H9 (cell line): ENCODE data around the gene ISL1. TPM values are rescaled to one million over a fixed set of nuclear protein-coding genes. Genes with fewer than 3 reads are reported as not detected.

Source experiments
- DNase-seq: peaks from one replicate; pipeline ENCODE4 v3.0.0-alpha.2; 2017
- H2AFZ ChIP-seq: one replicate; pipeline ENCODE4 v1.6.1; 2013; ENCODE audit warnings: mild to moderate bottlenecking, low read length, control low read depth, moderate library complexity
- H2AK5ac ChIP-seq: 2 replicates; pipeline ENCODE4 v1.6.1; 2013; ENCODE audit warnings: low read length, control low read depth, mixed read lengths; ENCODE audit not compliant: insufficient read length
- H2BK120ac ChIP-seq: one replicate; pipeline ENCODE4 v1.6.1; 2013; ENCODE audit warnings: low read depth, mild to moderate bottlenecking, low read length, control low read depth, inconsistent platforms; ENCODE audit not compliant: poor library complexity, severe bottlenecking
- H2BK12ac ChIP-seq: 2 replicates; pipeline ENCODE4 v1.6.1; 2013; ENCODE audit warnings: low read length, control low read depth, mixed read lengths, low read depth; ENCODE audit not compliant: insufficient read length
- H2BK15ac ChIP-seq: 2 replicates; pipeline ENCODE4 v1.6.1; 2013; ENCODE audit warnings: low read depth, low read length, control low read depth
- H2BK20ac ChIP-seq: one replicate; pipeline ENCODE4 v1.6.1; 2013; ENCODE audit warnings: low read depth, mild to moderate bottlenecking, low read length, control low read depth, inconsistent platforms; ENCODE audit not compliant: poor library complexity, severe bottlenecking
- H2BK5ac ChIP-seq: 2 replicates; pipeline ENCODE4 v1.6.1; 2013; ENCODE audit warnings: low read length, control low read depth, mixed read lengths; ENCODE audit not compliant: insufficient read length
- H3K14ac ChIP-seq: 2 replicates; pipeline ENCODE4 v1.6.1; 2013; ENCODE audit warnings: low read length, control low read depth; ENCODE audit not compliant: insufficient read depth
- H3K18ac ChIP-seq: 2 replicates; pipeline ENCODE4 v1.6.1; 2013; ENCODE audit warnings: low read depth, mild to moderate bottlenecking, mixed read lengths, low read length, control low read depth; ENCODE audit not compliant: insufficient read length
- H3K23ac ChIP-seq: 2 replicates; pipeline ENCODE4 v1.6.1; 2013; ENCODE audit warnings: low read length, control low read depth, mixed read lengths, low read depth; ENCODE audit not compliant: insufficient read length
- H3K23me2 ChIP-seq: 2 replicates; pipeline ENCODE4 v1.6.1; 2013; ENCODE audit warnings: low read depth, mild to moderate bottlenecking, mixed read lengths, low read length, control low read depth; ENCODE audit not compliant: insufficient read length, poor library complexity, severe bottlenecking
- H3K27ac ChIP-seq: 2 replicates; pipeline ENCODE4 v1.5.1; 2013; ENCODE audit warnings: low read length, control low read depth, mixed read lengths, low read depth; ENCODE audit not compliant: insufficient read length
- H3K27me3 ChIP-seq: 2 replicates; pipeline ENCODE4 v1.6.1; 2013; ENCODE audit warnings: low read length, control low read depth, inconsistent platforms; ENCODE audit not compliant: insufficient read depth
- H3K4ac ChIP-seq: 2 replicates; pipeline ENCODE4 v1.6.1; 2013; ENCODE audit warnings: low read depth, mild to moderate bottlenecking, control low read depth, inconsistent platforms, low read length, moderate library complexity
- H3K4me1 ChIP-seq: 2 replicates; pipeline ENCODE4 v1.6.1; 2013; ENCODE audit warnings: low read length, control low read depth, inconsistent platforms; ENCODE audit not compliant: insufficient read depth
- H3K4me2 ChIP-seq: 2 replicates; pipeline ENCODE4 v1.6.1; 2013; ENCODE audit warnings: low read length, control low read depth, mixed read lengths; ENCODE audit not compliant: insufficient read length, insufficient read depth
- H3K56ac ChIP-seq: 2 replicates; pipeline ENCODE4 v1.6.1; 2013; ENCODE audit warnings: low read depth, mild to moderate bottlenecking, mixed read lengths, low read length, control low read depth; ENCODE audit not compliant: insufficient read length
- H3K79me1 ChIP-seq: 2 replicates; pipeline ENCODE4 v1.6.1; 2013; ENCODE audit warnings: low read depth, mild to moderate bottlenecking, moderate library complexity, low read length, control low read depth, inconsistent platforms; ENCODE audit not compliant: insufficient read depth, poor library complexity, severe bottlenecking
- H3K79me2 ChIP-seq: 2 replicates; pipeline ENCODE4 v1.6.1; 2013; ENCODE audit warnings: low read length, control low read depth, inconsistent platforms; ENCODE audit not compliant: insufficient read depth
- H3K9ac ChIP-seq: 2 replicates; pipeline ENCODE4 v1.6.1; 2013; ENCODE audit warnings: low read length, control low read depth, mixed read lengths; ENCODE audit not compliant: insufficient read length; ENCODE audit errors: extremely low read depth
- H3K9me3 ChIP-seq: one replicate; pipeline ENCODE4 v1.6.1; 2013; ENCODE audit warnings: low read depth, low read length, inconsistent platforms; ENCODE audit not compliant: control insufficient read depth
- H3T11ph ChIP-seq: one replicate; pipeline ENCODE4 v1.6.1; 2013; ENCODE audit warnings: mild to moderate bottlenecking, low read length, control low read depth, inconsistent platforms
- H4K20me1 ChIP-seq: one replicate; pipeline ENCODE4 v1.6.1; 2013; ENCODE audit not compliant: control insufficient read depth, insufficient read length, insufficient read depth
- H4K5ac ChIP-seq: 2 replicates; pipeline ENCODE4 v1.6.1; 2013; ENCODE audit warnings: low read depth, mild to moderate bottlenecking, mixed read lengths, low read length, control low read depth; ENCODE audit not compliant: insufficient read length
- H4K8ac ChIP-seq: replicated peaks from 2 replicates; pipeline ENCODE4 v1.6.1; 2013; ENCODE audit warnings: low read length, control low read depth, mixed read lengths, low read depth; ENCODE audit not compliant: insufficient read length
- H4K91ac ChIP-seq: 2 replicates; pipeline ENCODE4 v1.6.1; 2013; ENCODE audit warnings: low read depth, mild to moderate bottlenecking, moderate library complexity, mixed read lengths, low read length, control low read depth; ENCODE audit not compliant: insufficient read length
- H3K27ac Mint-ChIP-seq, 3 experiments: 2 replicates in 2 of 3; 3 replicates in 1 of 3; pipeline ENCODE4 v1.8.0; 2020 to 2021; ENCODE audit warnings: mixed read lengths in 3 of 3, mild to moderate bottlenecking in 1 of 3, moderate library complexity in 1 of 3
- H3K27me3 Mint-ChIP-seq: 2 replicates; pipeline ENCODE4 v1.8.0; 2021; ENCODE audit warnings: low read depth, mild to moderate bottlenecking, moderate library complexity, mixed read lengths
- H3K36me3 Mint-ChIP-seq, 3 experiments: 2 replicates in 2 of 3; 3 replicates in 1 of 3; pipeline ENCODE4 v1.8.0; 2020 to 2021; ENCODE audit warnings: low read depth in 3 of 3, mixed read lengths in 3 of 3; ENCODE audit not compliant: insufficient read depth in 1 of 3
- H3K4me1 Mint-ChIP-seq, 2 experiments: 2 replicates each; pipeline ENCODE4 v1.8.0; 2020; ENCODE audit warnings: mixed read lengths in 2 of 2
- H3K4me3 Mint-ChIP-seq, 2 experiments: 2 replicates in 1 of 2; 3 replicates in 1 of 2; pipeline ENCODE4 v1.8.0; 2020 to 2021; ENCODE audit warnings: mild to moderate bottlenecking in 2 of 2, mixed read lengths in 2 of 2, moderate library complexity in 1 of 2
- H3K9me3 Mint-ChIP-seq, 2 experiments: 2 replicates in 1 of 2; 3 replicates in 1 of 2; pipeline ENCODE4 v1.8.0; 2020; ENCODE audit warnings: mild to moderate bottlenecking in 2 of 2, mixed read lengths in 2 of 2, moderate library complexity in 1 of 2
- WGBS: extraction: QIAGEN DNeasy Blood & Tissue Kit; methylation state at CpG from one replicate; pipeline ENCODE4 v1.1.7; 2013; ENCODE audit warnings: missing lambda C conversion rate, low lambda C conversion rate, mixed read lengths; ENCODE audit not compliant: insufficient read length; ENCODE audit errors: extremely low coverage; 5-methylcytosine and 5-hydroxymethylcytosine counted together
- total RNA-seq: library from RNA; stranded (reverse); gene quantifications from 2 replicates; pipeline ENCODE4 v1.2.1, GENCODE V29; 2021
- TF ChIP-seq, protein P1 (sequence below): fragments of 200-600 bp; sonication (generic); conservative IDR thresholded peaks from 3 replicates; pipeline ENCODE4 v1.8.0; 2021; ENCODE audit warnings: antibody characterized with exemption, mild to moderate bottlenecking

The ISL1 gene
- total RNA-seq, 1 experiment from 2014 or later: not detected

DNA sequence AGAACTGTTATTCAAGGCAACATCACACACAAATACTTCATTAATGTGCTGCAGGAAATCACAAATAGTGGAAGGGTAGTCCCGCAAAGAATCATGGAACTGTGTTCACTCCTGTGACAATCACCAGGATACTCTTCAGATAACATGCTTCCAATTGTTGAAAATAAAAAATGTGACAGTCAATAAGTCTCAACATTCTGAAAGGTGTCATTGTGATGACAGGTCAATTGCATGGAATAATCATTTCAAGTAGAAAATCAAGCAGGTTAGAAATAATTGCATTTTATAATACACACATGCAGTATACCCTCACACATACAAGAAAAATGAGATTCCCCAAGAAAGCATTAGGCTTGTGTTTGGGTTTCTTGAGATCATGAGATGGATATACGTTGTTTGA lies 46.4 kb upstream of the ISL1 start:
- no peak overlapping the region for H4K5ac ChIP-seq
- Mint-ChIP-seq H3K9me3 (peaks cover 4 to 5% of the 10 kb centered on the region in 2 experiments; a peak in 3 of 5 replicates), H3K4me3 (no peak overlapping the region), H3K27ac (no peak overlapping the region), H3K36me3 (peaks cover 0 to 5% (median 0%) of the 10 kb centered on the region in 3 experiments; a peak in 2 of 7 replicates), H3K27me3 (no peaks in the 10 kb centered on the region), H3K4me1 (no peaks in the 10 kb centered on the region)
- H3K23me2 ChIP-seq: no peaks in the 10 kb centered on the region
- H2AFZ ChIP-seq: no peak overlapping the region
- WGBS: no CpG with 5 or more reads among the region's 2 CpGs
- no peak overlapping the region for H3T11ph ChIP-seq
- no peak overlapping the region for H3K27ac ChIP-seq
- H2BK15ac ChIP-seq: no peak overlapping the region
- H3K27me3 ChIP-seq: no peaks in the 10 kb centered on the region
- no peak overlapping the region for H4K91ac ChIP-seq
- no peak overlapping the region for H2BK120ac ChIP-seq
- TF ChIP-seq, protein P1, sequence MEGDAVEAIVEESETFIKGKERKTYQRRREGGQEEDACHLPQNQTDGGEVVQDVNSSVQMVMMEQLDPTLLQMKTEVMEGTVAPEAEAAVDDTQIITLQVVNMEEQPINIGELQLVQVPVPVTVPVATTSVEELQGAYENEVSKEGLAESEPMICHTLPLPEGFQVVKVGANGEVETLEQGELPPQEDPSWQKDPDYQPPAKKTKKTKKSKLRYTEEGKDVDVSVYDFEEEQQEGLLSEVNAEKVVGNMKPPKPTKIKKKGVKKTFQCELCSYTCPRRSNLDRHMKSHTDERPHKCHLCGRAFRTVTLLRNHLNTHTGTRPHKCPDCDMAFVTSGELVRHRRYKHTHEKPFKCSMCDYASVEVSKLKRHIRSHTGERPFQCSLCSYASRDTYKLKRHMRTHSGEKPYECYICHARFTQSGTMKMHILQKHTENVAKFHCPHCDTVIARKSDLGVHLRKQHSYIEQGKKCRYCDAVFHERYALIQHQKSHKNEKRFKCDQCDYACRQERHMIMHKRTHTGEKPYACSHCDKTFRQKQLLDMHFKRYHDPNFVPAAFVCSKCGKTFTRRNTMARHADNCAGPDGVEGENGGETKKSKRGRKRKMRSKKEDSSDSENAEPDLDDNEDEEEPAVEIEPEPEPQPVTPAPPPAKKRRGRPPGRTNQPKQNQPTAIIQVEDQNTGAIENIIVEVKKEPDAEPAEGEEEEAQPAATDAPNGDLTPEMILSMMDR: no peak
- H4K20me1 ChIP-seq: no peaks in the 10 kb centered on the region
- no peak overlapping the region for H2BK20ac ChIP-seq
- H3K18ac ChIP-seq: no peak overlapping the region
- no peak overlapping the region for H2BK12ac ChIP-seq
- no peak overlapping the region for H4K8ac ChIP-seq
- no peak overlapping the region for H2BK5ac ChIP-seq
- no peak for DNase-seq
- H2AK5ac ChIP-seq: no peak overlapping the region
- no peak overlapping the region for H3K14ac ChIP-seq
- no peak overlapping the region for H3K56ac ChIP-seq
- no peak overlapping the region for H3K4me2 ChIP-seq
- no peak overlapping the region for H3K23ac ChIP-seq
- no peaks in the 10 kb centered on the region for H3K79me1 ChIP-seq
- H3K79me2 ChIP-seq: no peaks in the 10 kb centered on the region
- H3K4me1 ChIP-seq: no peaks in the 10 kb centered on the region
- no peaks in the 10 kb centered on the region for H3K9me3 ChIP-seq
- H3K4ac ChIP-seq: no peak overlapping the region
- H3K9ac ChIP-seq: no peak overlapping the region
